IMR-90 (cell line): Measurements from ENCODE around the gene FUS. TPM values are rescaled to one million over a fixed set of nuclear protein-coding genes. Genes with fewer than 3 reads are reported as not detected.

ENCODE experiments used
- ATAC-seq: fragments of 200-7000 bp; cut with Tn5 transposase; 2 replicates; pipeline ENCODE4 v1.9.1; 2020; ENCODE audit warnings: low read depth, mild to moderate bottlenecking, moderate library complexity
- BruUV-seq: library from RNA; stranded (reverse); fragments of 400-500 nt; replicated peaks from 2 replicates; lab custom pipeline; 2021; lab: Mats Ljungman, UMichigan
- CTCF ChIA-PET: fragments of 300-600 bp; formaldehyde crosslinking; extraction: SDS; loops from one replicate; lab custom pipeline; 2021; ENCODE audit warnings: antibody characterized with exemption; lab: Yijun Ruan, JAX
- POLR2A ChIA-PET: fragments of 300-600 bp; sonication (Branson Sonifier 250); formaldehyde crosslinking; loops from one replicate; lab custom pipeline; 2022; ENCODE audit warnings: antibody characterized with exemption; ENCODE audit not compliant: unreplicated experiment; lab: Charles Lee
- DNase-seq: peaks from one replicate; pipeline ENCODE4 v3.0.0; 2013
- H2AFZ ChIP-seq: replicated peaks from 2 replicates; pipeline ENCODE3; 2013; ENCODE audit warnings: low read length, mild to moderate bottlenecking; ENCODE audit not compliant: poor library complexity
- H2AK5ac ChIP-seq: 2 replicates; pipeline ENCODE4 v1.6.1; 2013; ENCODE audit warnings: low read depth, low read length, inconsistent platforms
- H2AK9ac ChIP-seq: replicated peaks from 2 replicates; pipeline ENCODE3; 2013; ENCODE audit warnings: mild to moderate bottlenecking, low read depth, low read length, moderate library complexity; ENCODE audit not compliant: poor library complexity
- H2BK120ac ChIP-seq: 2 replicates; pipeline ENCODE4 v1.6.1; 2013; ENCODE audit warnings: low read depth, low read length, inconsistent platforms
- H2BK15ac ChIP-seq: 3 replicates; pipeline ENCODE4 v1.6.1; 2013; ENCODE audit warnings: low read depth, low read length, inconsistent platforms
- H2BK20ac ChIP-seq: 2 replicates; pipeline ENCODE4 v1.6.1; 2013; ENCODE audit warnings: low read depth, mild to moderate bottlenecking, inconsistent platforms, low read length, moderate library complexity
- H2BK5ac ChIP-seq: 2 replicates; pipeline ENCODE4 v1.6.1; 2013; ENCODE audit warnings: mild to moderate bottlenecking, low read depth, low read length, inconsistent platforms; ENCODE audit not compliant: poor library complexity, severe bottlenecking
- H3K14ac ChIP-seq: replicated peaks from 2 replicates; pipeline ENCODE4 v1.6.1; 2013; ENCODE audit warnings: low read depth, low read length, inconsistent platforms
- H3K18ac ChIP-seq: 2 replicates; pipeline ENCODE4 v1.6.1; 2013; ENCODE audit warnings: low read depth, low read length, control low read depth
- H3K23ac ChIP-seq: 2 replicates; pipeline ENCODE4 v1.6.1; 2013; ENCODE audit warnings: low read depth, low read length, inconsistent platforms
- H3K27ac ChIP-seq: 2 replicates; pipeline ENCODE4 v1.5.1; 2013; ENCODE audit warnings: mild to moderate bottlenecking, control low read depth, low read length; ENCODE audit not compliant: insufficient read depth
- H3K27me3 ChIP-seq: 2 replicates; pipeline ENCODE4 v1.6.1; 2013; ENCODE audit warnings: low read length; ENCODE audit not compliant: control insufficient read depth, insufficient read depth
- H3K36me3 ChIP-seq: 2 replicates; pipeline ENCODE4 v1.6.1; 2013; ENCODE audit warnings: low read length, mixed read lengths; ENCODE audit not compliant: control insufficient read depth, insufficient read depth
- H3K4ac ChIP-seq: 2 replicates; pipeline ENCODE4 v1.6.1; 2013; ENCODE audit warnings: low read depth, low read length, inconsistent platforms
- H3K4me1 ChIP-seq: 2 replicates; pipeline ENCODE4 v1.6.1; 2013; ENCODE audit warnings: low read length, mixed read lengths; ENCODE audit not compliant: control insufficient read depth, insufficient read depth
- H3K4me2 ChIP-seq: 2 replicates; pipeline ENCODE4 v1.6.1; 2013; ENCODE audit warnings: low read depth, mild to moderate bottlenecking, control low read depth, low read length, moderate library complexity
- H3K4me3 ChIP-seq: 2 replicates; pipeline ENCODE4 v1.5.1; 2013; ENCODE audit warnings: low read depth, mild to moderate bottlenecking, control low read depth, low read length, moderate library complexity; ENCODE audit not compliant: insufficient read depth
- H3K56ac ChIP-seq: 2 replicates; pipeline ENCODE4 v1.6.1; 2013; ENCODE audit warnings: low read length, inconsistent platforms; ENCODE audit not compliant: insufficient read depth; ENCODE audit errors: extremely low read depth
- H3K79me1 ChIP-seq, 2 experiments: 2 replicates each; pipeline ENCODE4 v1.6.1; 2013; ENCODE audit warnings: low read length in 2 of 2, inconsistent platforms in 1 of 2, low read depth in 1 of 2
- H3K9ac ChIP-seq: 2 replicates; pipeline ENCODE4 v1.6.1; 2013; ENCODE audit warnings: low read depth, low read length, control low read depth
- H3K9me1 ChIP-seq: 2 replicates; pipeline ENCODE4 v1.6.1; 2013; ENCODE audit warnings: low read length, inconsistent platforms; ENCODE audit not compliant: insufficient read depth
- H3K9me3 ChIP-seq: 2 replicates; pipeline ENCODE4 v1.6.1; 2013; ENCODE audit warnings: low read length; ENCODE audit not compliant: control insufficient read depth, insufficient read depth
- H4K20me1 ChIP-seq: 2 replicates; pipeline ENCODE4 v1.6.1; 2013; ENCODE audit warnings: low read length, inconsistent platforms; ENCODE audit not compliant: insufficient read depth
- H4K5ac ChIP-seq: 2 replicates; pipeline ENCODE4 v1.6.1; 2013; ENCODE audit warnings: mild to moderate bottlenecking, low read depth, low read length, control low read depth
- H4K8ac ChIP-seq, 2 experiments: 2 replicates each; pipeline ENCODE4 v1.6.1; 2013; ENCODE audit warnings: low read depth in 2 of 2, low read length in 2 of 2, control low read depth in 1 of 2, inconsistent platforms in 1 of 2
- H4K91ac ChIP-seq: 2 replicates; pipeline ENCODE4 v1.6.1; 2013; ENCODE audit warnings: low read depth, low read length, inconsistent platforms; ENCODE audit not compliant: insufficient read depth
- BHLHE40 ChIP-seq: fragments of 150-350 bp; IDR thresholded peaks from 2 replicates; pipeline ENCODE4 v1.6.1; 2016; ENCODE audit warnings: mild to moderate bottlenecking, low read depth, low read length
- CEBPB ChIP-seq: IDR thresholded peaks from 2 replicates; pipeline ENCODE4 v1.6.1; 2012; ENCODE audit warnings: low read depth, low read length, improper control_type of control experiment
- CHD1 ChIP-seq: IDR thresholded peaks from 2 replicates; pipeline ENCODE4 v1.6.1; 2012; ENCODE audit warnings: low read depth, low read length, improper control_type of control experiment
- CTCF ChIP-seq: conservative IDR thresholded peaks from 2 replicates; pipeline ENCODE4 v1.5.1; 2012; ENCODE audit warnings: mild to moderate bottlenecking, low read depth, low read length, improper control_type of control experiment
- ELK1 ChIP-seq: fragments of 150-350 bp; IDR thresholded peaks from 2 replicates; pipeline ENCODE4 v1.6.1; 2016; ENCODE audit warnings: low read depth, mild to moderate bottlenecking, low read length, moderate library complexity, borderline replicate concordance
- FOS ChIP-seq: fragments of 150-350 bp; IDR thresholded peaks from 2 replicates; pipeline ENCODE4 v1.6.1; 2016; ENCODE audit warnings: low read depth, low read length
- MAZ ChIP-seq: IDR thresholded peaks from 2 replicates; pipeline ENCODE4 v1.6.1; 2012; ENCODE audit warnings: low read depth, mild to moderate bottlenecking, low read length, improper control_type of control experiment, moderate library complexity, borderline replicate concordance
- MXI1 ChIP-seq: IDR thresholded peaks from 2 replicates; pipeline ENCODE4 v1.6.1; 2012; ENCODE audit warnings: low read depth, mild to moderate bottlenecking, low read length, moderate library complexity, borderline replicate concordance
- POLR2A ChIP-seq: IDR thresholded peaks from 2 replicates; pipeline ENCODE4 v1.6.1; 2012; ENCODE audit warnings: mild to moderate bottlenecking, low read depth, low read length
- RCOR1 ChIP-seq: IDR thresholded peaks from 2 replicates; pipeline ENCODE4 v1.6.1; 2012; ENCODE audit warnings: mild to moderate bottlenecking, low read length, improper control_type of control experiment; ENCODE audit not compliant: insufficient replicate concordance
- RFX5 ChIP-seq: IDR thresholded peaks from 2 replicates; pipeline ENCODE4 v1.8.0; 2012; ENCODE audit warnings: low read depth, mild to moderate bottlenecking, low read length, moderate library complexity
- SMC3 ChIP-seq: fragments of 150-350 bp; IDR thresholded peaks from 2 replicates; pipeline ENCODE4 v1.6.1; 2016; ENCODE audit warnings: low read depth, mild to moderate bottlenecking, antibody characterized with exemption, low read length, moderate library complexity
- USF2 ChIP-seq: fragments of 150-350 bp; IDR thresholded peaks from 2 replicates; pipeline ENCODE4 v1.6.1; 2017; ENCODE audit warnings: mild to moderate bottlenecking, antibody characterized with exemption, low read length, low read depth
- WGBS, 2 experiments: methylation state at CpG; one replicate each; pipeline versions ENCODE4 v1.1.5 to v1.1.7; 2013; ENCODE audit warnings: missing lambda C conversion rate in 2 of 2; ENCODE audit not compliant: insufficient read length in 1 of 2; ENCODE audit errors: extremely low coverage in 2 of 2; 5-methylcytosine and 5-hydroxymethylcytosine counted together
- dilution Hi-C: fragments of 300-500 bp; cut with HindIII; formaldehyde crosslinking; loops from one replicate; pipeline ENCODE4 v1.14.3; 2018; ENCODE audit warnings: low sequenced_read_pairs; ENCODE audit not compliant: unreplicated experiment
- in situ Hi-C: fragments of 300-500 bp; cut with MboI; formaldehyde crosslinking; loops from 3 replicates; pipeline ENCODE4 v1.14.3; 2019; ENCODE audit warnings: low sequenced_read_pairs, inconsistent platforms, mixed read lengths
- intact Hi-C: fragments of 100-400 bp; cut with micrococcal nuclease; formaldehyde crosslinking; loops from 2 replicates; pipeline ENCODE4 v1.10.0; 2022
- polyA plus RNA-seq, 3 experiments: library from polyadenylated mRNA; depleted of rRNA; stranded (reverse); fragments of >200 nt; gene quantifications; 2 replicates each; pipeline ENCODE4 v1.2.3, GENCODE V29; 2012; ENCODE audit warnings: low replicate concordance in 1 of 3
- total RNA-seq: library from RNA; depleted of rRNA; stranded (reverse); fragments of >200 nt; gene quantifications from 2 replicates; pipeline ENCODE4 v1.2.3, GENCODE V29; 2012

The FUS gene
- total and polyA plus RNA-seq, 2 of the 4 experiments (the other 2 are of a cell fraction), result 42.8 to 340 TPM

GRCh38 chr16:31225193-31225592, 45.3 kb downstream of the FUS start:
- Histone ChIP-seq H3K9ac (no peak overlapping the region), H3K9me1 (no peaks in the 10 kb centered on the region), H2BK120ac (no peak overlapping the region), H2AK9ac (no peak overlapping the region), H2AFZ (no peak overlapping the region), H3K27ac (no peak overlapping the region), H3K18ac (no peak overlapping the region), H3K4me2 (no peak overlapping the region), H3K14ac (no peak overlapping the region), H3K9me3 (no peaks in the 10 kb centered on the region), H3K4me1 (no peaks in the 10 kb centered on the region), H2BK15ac (no peak overlapping the region), H2BK5ac (no peak overlapping the region), H3K79me1 (no peaks in the 10 kb centered on the region), H3K23ac (no peak overlapping the region), H4K8ac (no peak overlapping the region), H3K36me3 (no peaks in the 10 kb centered on the region), H3K4me3 (no peak overlapping the region), H3K27me3 (peaks cover 17% of the 10 kb centered on the region), H3K56ac (no peak overlapping the region), H2AK5ac (no peak overlapping the region), H4K91ac (no peak overlapping the region), H4K20me1 (no peaks in the 10 kb centered on the region), H3K4ac (no peak overlapping the region), H2BK20ac (no peak overlapping the region), H4K5ac (no peak overlapping the region)
- WGBS, 2 experiments, result 88% methylated on average over 1 of the region's 3 CpGs; no CpG with 5 or more reads in 1 of the 2 experiments
- DNase-seq (no peak), ATAC-seq (no peak)
- CTCF ChIA-PET, result interaction anchor here (0.7 kb wide), 1 partner anchor 197 kb away, joined by 3 read pairs; no protein-coding TSS in a partner anchor
- intact Hi-C loops (no loop called here), in situ Hi-C loops (no loop called here), dilution Hi-C loops (no loop called here)
- POLR2A ChIA-PET, result no interaction called here
- no TSS peak for BruUV-seq
- no peak for TF ChIP-seq ELK1
- TF ChIP-seq USF2, result no peak
- no peak for TF ChIP-seq CTCF
- TF ChIP-seq SMC3, result no peak
- no peak for TF ChIP-seq BHLHE40
- no peak for TF ChIP-seq FOS
- TF ChIP-seq RFX5, result no peak
- no peak for TF ChIP-seq CEBPB
- TF ChIP-seq POLR2A, result no peak
- TF ChIP-seq MXI1, result no peak
- TF ChIP-seq MAZ, result no peak
- no peak for TF ChIP-seq RCOR1
- no peak for TF ChIP-seq CHD1
